ENCODE measurements around the gene UPF3A.
"Not testable (repeated sequence)": the region's sequence is repeated elsewhere in the genome, so short reads cannot be mapped to it uniquely, and the experiment has no call there.

DNA sequence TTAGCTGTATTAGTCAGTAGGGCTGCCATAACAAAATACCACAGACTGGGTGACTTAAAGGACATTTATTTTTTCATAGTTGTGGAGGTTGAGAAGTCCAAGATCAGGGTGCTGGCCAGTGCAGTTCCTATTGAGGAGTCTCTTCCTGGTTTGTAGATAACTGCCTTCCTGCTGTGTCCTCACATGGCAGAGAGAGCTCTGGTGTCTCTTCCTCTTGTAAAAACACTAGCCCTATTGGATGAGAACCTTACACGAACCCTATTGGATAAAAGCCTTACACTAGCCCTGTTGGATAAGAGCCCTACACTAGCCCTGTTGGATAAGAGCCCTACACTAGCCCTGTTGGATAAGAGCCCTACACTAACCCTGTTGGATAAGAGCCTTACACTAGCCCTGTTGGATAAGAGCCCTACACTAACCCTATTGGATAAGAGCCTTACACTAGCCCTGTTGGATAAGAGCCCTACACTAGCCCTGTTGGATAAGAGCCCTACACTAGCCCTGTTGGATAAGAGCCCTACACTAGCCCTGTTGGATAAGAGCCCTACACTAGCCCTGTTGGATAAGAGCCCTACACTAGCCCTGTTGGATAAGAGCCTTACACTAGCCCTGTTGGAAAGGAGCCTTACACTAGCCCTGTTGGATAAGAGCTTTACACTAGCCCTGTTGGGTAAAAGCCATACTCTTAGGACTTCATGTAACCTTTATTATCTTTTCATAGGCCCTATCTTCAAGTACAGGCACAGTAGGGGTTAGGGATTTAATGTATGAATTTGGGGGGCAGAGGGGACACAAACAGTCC, 29.6 kb upstream of the UPF3A start:
- TF ChIP-seq, protein P1, sequence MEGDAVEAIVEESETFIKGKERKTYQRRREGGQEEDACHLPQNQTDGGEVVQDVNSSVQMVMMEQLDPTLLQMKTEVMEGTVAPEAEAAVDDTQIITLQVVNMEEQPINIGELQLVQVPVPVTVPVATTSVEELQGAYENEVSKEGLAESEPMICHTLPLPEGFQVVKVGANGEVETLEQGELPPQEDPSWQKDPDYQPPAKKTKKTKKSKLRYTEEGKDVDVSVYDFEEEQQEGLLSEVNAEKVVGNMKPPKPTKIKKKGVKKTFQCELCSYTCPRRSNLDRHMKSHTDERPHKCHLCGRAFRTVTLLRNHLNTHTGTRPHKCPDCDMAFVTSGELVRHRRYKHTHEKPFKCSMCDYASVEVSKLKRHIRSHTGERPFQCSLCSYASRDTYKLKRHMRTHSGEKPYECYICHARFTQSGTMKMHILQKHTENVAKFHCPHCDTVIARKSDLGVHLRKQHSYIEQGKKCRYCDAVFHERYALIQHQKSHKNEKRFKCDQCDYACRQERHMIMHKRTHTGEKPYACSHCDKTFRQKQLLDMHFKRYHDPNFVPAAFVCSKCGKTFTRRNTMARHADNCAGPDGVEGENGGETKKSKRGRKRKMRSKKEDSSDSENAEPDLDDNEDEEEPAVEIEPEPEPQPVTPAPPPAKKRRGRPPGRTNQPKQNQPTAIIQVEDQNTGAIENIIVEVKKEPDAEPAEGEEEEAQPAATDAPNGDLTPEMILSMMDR (IDR thresholded peaks at IDR 0.05; ENCODE audit: low read depth, low read length) = not testable (repeated sequence)
- TF ChIP-seq EZH2phosphoT487 (IDR thresholded peaks at IDR 0.05; ENCODE audit: low read depth) = not testable (repeated sequence)
